ENCODE data around the gene OTULIN. TPM values are rescaled to one million over a fixed set of nuclear protein-coding genes. Genes with fewer than 3 reads are reported as not detected.

OTULIN gene
- total and polyA plus RNA-seq, 2 of the 8 experiments (the other 6 are each of a cell fraction or from before 2014, with no cell fraction given) = 5.2 to 34.8 TPM

DNA sequence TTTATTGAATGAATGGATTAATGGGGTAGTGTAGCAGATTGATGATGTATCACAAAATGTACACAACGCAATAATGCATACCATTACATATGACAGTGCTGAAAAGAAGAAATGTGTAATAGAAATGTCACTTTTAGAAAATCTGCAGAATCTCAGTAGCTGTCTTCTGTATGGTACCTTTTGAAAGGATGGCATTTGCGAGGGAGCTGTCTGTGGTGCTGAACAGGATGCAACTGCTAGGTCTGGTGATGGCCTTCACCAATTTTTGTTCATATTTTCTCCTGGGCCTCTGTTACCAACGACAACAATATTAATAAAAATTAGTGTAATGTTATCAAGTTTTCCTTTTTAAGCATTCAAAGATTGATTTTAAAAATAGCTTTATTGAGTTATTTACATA lies 36.2 kb upstream of the OTULIN start:
- H4K5ac ChIP-seq (ENCODE audit: insufficient read length, low read depth, low read length) = no peak overlapping the region
- no peak overlapping the region for H3K23ac ChIP-seq (ENCODE audit: insufficient read length)
- no peaks in the 10 kb centered on the region for H4K20me1 ChIP-seq (replicated peaks in 1 of 2; ENCODE audit: control insufficient read depth in 1 of 2, insufficient read depth in 2 of 2, low read length in 2 of 2)
- no peaks in the 10 kb centered on the region for H3K23me2 ChIP-seq (ENCODE audit: low read depth, low read length)
- H3K27me3 ChIP-seq (replicated peaks in 1 of 4; ENCODE audit: control insufficient read depth in 3 of 4, extremely low read depth in 1 of 4, insufficient read depth in 3 of 4, low read length in 3 of 4) = no peaks in the 10 kb centered on the region
- H2BK15ac ChIP-seq (ENCODE audit: low read length) = no peak overlapping the region
- no peaks in the 10 kb centered on the region for H3K79me2 ChIP-seq (ENCODE audit: control insufficient read depth in 1 of 2, insufficient read depth in 2 of 2, low read length in 2 of 2)
- no peak overlapping the region for H4K8ac ChIP-seq (ENCODE audit: extremely low read depth, insufficient read depth, low read length)
- H3K56ac ChIP-seq (replicated peaks; ENCODE audit: insufficient read length, low read depth, low read length) = no peak overlapping the region
- no peaks in the 10 kb centered on the region for H3K9me3 ChIP-seq (ENCODE audit: insufficient read depth in 2 of 2, low read depth in 1 of 2, low read length in 1 of 2)
- 24% methylated on average over 3 of the region's 3 CpGs; no CpG with 5 or more reads in 1 of the 2 experiments for WGBS, 2 experiments (ENCODE audit: extremely low coverage in 1 of 2, insufficient coverage in 1 of 2, insufficient read length in 1 of 2, insufficient replicate concordance in 2 of 2, low coverage in 1 of 2, low lambda C conversion rate in 2 of 2, missing lambda C conversion rate in 1 of 2)
- no peak overlapping the region for H3K4ac ChIP-seq (replicated peaks; ENCODE audit: insufficient read length, low read depth, low read length)
- no peak overlapping the region for H3K14ac ChIP-seq (ENCODE audit: insufficient read length)
- DNase-seq (ENCODE audit: low read depth in 1 of 2, low spot score in 2 of 2) (peak in 1 of 2 experiments; percentile 62), FAIRE-seq (peak; percentile 63)
- H2AK5ac ChIP-seq (ENCODE audit: low read depth, low read length) = no peak overlapping the region
- no peak overlapping the region for H2BK120ac ChIP-seq (replicated peaks; ENCODE audit: low read depth, low read length)
- no peak overlapping the region for H3K18ac ChIP-seq (ENCODE audit: extremely low read depth, low read length)
- H3K9ac ChIP-seq (replicated peaks in 1 of 4; ENCODE audit: extremely low read depth in 1 of 4, low read depth in 3 of 4, low read length in 3 of 4) = no peak overlapping the region
- ChIA-PET POLR2A (ENCODE audit: partially characterized antibody) (no interaction called here), CTCF (ENCODE audit: partially characterized antibody) (interaction anchor here (0.7 to 1.5 kb wide), 2 partner anchors 11 to 640 kb away, joined by 3 read pairs; no protein-coding TSS in a partner anchor)
- H3K4me1 ChIP-seq (replicated peaks in 1 of 4; ENCODE audit: control insufficient read depth in 3 of 4, insufficient read depth in 4 of 4, low read length in 3 of 4) = no peaks in the 10 kb centered on the region
- no peak overlapping the region for H3K4me3 ChIP-seq (ENCODE audit: extremely low read depth in 1 of 4, insufficient read depth in 2 of 4, low read depth in 3 of 4, low read length in 4 of 4)
- no peaks in the 10 kb centered on the region for H3K79me1 ChIP-seq (ENCODE audit: low read depth, low read length)
- H3K4me2 ChIP-seq (ENCODE audit: insufficient read depth in 1 of 2, low read depth in 2 of 2, low read length in 2 of 2) = no peak overlapping the region
- H4K91ac ChIP-seq (replicated peaks; ENCODE audit: insufficient read length, low read length) = no peak overlapping the region
- no peak overlapping the region for H3K27ac ChIP-seq (ENCODE audit: low read depth, low read length)
- H2BK5ac ChIP-seq (ENCODE audit: low read depth, low read length) = no peak overlapping the region
- H2BK20ac ChIP-seq (ENCODE audit: low read length) = no peak overlapping the region
- H2AFZ ChIP-seq (ENCODE audit: low read length) = no peak overlapping the region
- H2BK12ac ChIP-seq (ENCODE audit: low read depth, low read length) = no peak overlapping the region
- no peaks in the 10 kb centered on the region for H3K36me3 ChIP-seq (ENCODE audit: control insufficient read depth in 2 of 4, insufficient read depth in 4 of 4, low read length in 3 of 4)
- TF ChIP-seq SIN3A (conservative IDR thresholded peaks at IDR 0.05 in 1 of 2, IDR thresholded peaks at IDR 0.05 in 1 of 2; ENCODE audit: low read depth in 1 of 2, low read length in 2 of 2) (peak in 1 of 2 experiments; percentile 52; a peak in 1 of 4 replicates), RAD21 (IDR thresholded peaks at IDR 0.05 in 1 of 2, conservative IDR thresholded peaks at IDR 0.05 in 1 of 2; ENCODE audit: low read depth in 2 of 2, low read length in 2 of 2) (no peak), MAX (IDR thresholded peaks at IDR 0.05) (no peak), KDM1A (IDR thresholded peaks at IDR 0.05; ENCODE audit: borderline replicate concordance, low read length) (no peak), SRF (IDR thresholded peaks at IDR 0.05; ENCODE audit: low read depth, low read length) (no peak), GTF2F1 (IDR thresholded peaks at IDR 0.05; ENCODE audit: borderline replicate concordance, low read depth, low read length) (no peak), NRF1 (IDR thresholded peaks at IDR 0.05; ENCODE audit: low read depth, low read length) (no peak), TEAD4 (IDR thresholded peaks at IDR 0.05; ENCODE audit: low read depth, low read length) (peak; percentile 81), RNF2 (IDR thresholded peaks at IDR 0.05; ENCODE audit: borderline replicate concordance, low read depth, low read length, missing control alignments, poor library complexity, severe bottlenecking) (no peak), EGR1 (IDR thresholded peaks at IDR 0.05; ENCODE audit: borderline replicate concordance, low read depth, low read length) (no peak), JUN (IDR thresholded peaks at IDR 0.05; ENCODE audit: low read depth, low read length) (no peak), BACH1 (IDR thresholded peaks at IDR 0.05; ENCODE audit: low read length) (no peak), EP300 (IDR thresholded peaks at IDR 0.05; ENCODE audit: borderline replicate concordance in 1 of 2, low read depth in 2 of 2, low read length in 2 of 2) (no peak)
